Measurements from ENCODE around the gene GRAMD1B. TPM values are rescaled to one million over a fixed set of nuclear protein-coding genes. Genes with fewer than 3 reads are reported as not detected.

The GRAMD1B gene
- total and polyA plus RNA-seq, 2 donors from 2014 or later, result 4.4 to 18.2 TPM

- no peak for DNase-seq
- Histone ChIP-seq H3K9me3 (ENCODE audit: control insufficient read depth in 2 of 3, insufficient read depth in 1 of 3, low read length in 3 of 3) (no peaks in the 10 kb centered on the region), H3K27ac (ENCODE audit: low read depth in 2 of 2, low read length in 2 of 2) (peak overlapping the region in 1 of 2 donors; percentile 69), H3K4me3 (ENCODE audit: low read length in 3 of 3) (no peak overlapping the region), H3K27me3 (ENCODE audit: control insufficient read depth, insufficient read depth, low read length) (no peaks in the 10 kb centered on the region), H3K36me3 (ENCODE audit: control insufficient read depth in 2 of 3, insufficient read depth in 3 of 3, low read length in 3 of 3) (no peaks in the 10 kb centered on the region), H3K9ac (ENCODE audit: low read length in 3 of 3) (no peak overlapping the region), H3K4me1 (ENCODE audit: control insufficient read depth in 2 of 3, insufficient read depth in 2 of 3, low read depth in 1 of 3, low read length in 3 of 3) (peaks cover 3 to 28% (median 8%) of the 10 kb centered on the region in 3 donors)
- no peak for FAIRE-seq
- no peak for TF ChIP-seq CTCF (IDR thresholded peaks at IDR 0.05; ENCODE audit: borderline replicate concordance, extremely low read depth, insufficient read depth)
- intact Hi-C loops (cut with DNase I), result loop anchor here (10.0 kb wide), 1 partner anchor 70 kb away; no protein-coding TSS in a partner anchor
These were observed 44.9 kb downstream of the GRAMD1B start for GRCh38 chr11:123474994-123475393.

GRCh38 chr11:123475469-123475868, 45.4 kb downstream of the GRAMD1B start:
- Histone ChIP-seq H3K9me3 (ENCODE audit: control insufficient read depth in 2 of 3, insufficient read depth in 1 of 3, low read length in 3 of 3) (no peaks in the 10 kb centered on the region), H3K4me1 (ENCODE audit: control insufficient read depth in 2 of 3, insufficient read depth in 2 of 3, low read depth in 1 of 3, low read length in 3 of 3) (peaks cover 3 to 28% (median 8%) of the 10 kb centered on the region in 3 donors), H3K27ac (ENCODE audit: low read depth in 2 of 2, low read length in 2 of 2) (peak overlapping the region; percentile 23 to 69), H3K27me3 (ENCODE audit: control insufficient read depth, insufficient read depth, low read length) (no peaks in the 10 kb centered on the region), H3K36me3 (ENCODE audit: control insufficient read depth in 2 of 3, insufficient read depth in 3 of 3, low read length in 3 of 3) (no peaks in the 10 kb centered on the region), H3K4me3 (ENCODE audit: low read length in 3 of 3) (no peak overlapping the region), H3K9ac (ENCODE audit: low read length in 3 of 3) (no peak overlapping the region)
- peak; percentile 11 for TF ChIP-seq CTCF (IDR thresholded peaks at IDR 0.05; ENCODE audit: borderline replicate concordance, extremely low read depth, insufficient read depth)
- peak in 2 of 5 donors; percentile 70 to 75 for DNase-seq
- FAIRE-seq, result no peak
- intact Hi-C loops (cut with DNase I), result loop anchor here (10.0 kb wide), 1 partner anchor 71 kb away; no protein-coding TSS in a partner anchor

GRCh38 chr11:123477205-123477907, 47.3 kb downstream of the GRAMD1B start:
- Histone ChIP-seq H3K4me3 (ENCODE audit: low read length in 3 of 3) (no peak overlapping the region), H3K36me3 (ENCODE audit: control insufficient read depth in 2 of 3, insufficient read depth in 3 of 3, low read length in 3 of 3) (no peaks in the 10 kb centered on the region), H3K9me3 (ENCODE audit: control insufficient read depth in 2 of 3, insufficient read depth in 1 of 3, low read length in 3 of 3) (no peaks in the 10 kb centered on the region), H3K27me3 (ENCODE audit: control insufficient read depth, insufficient read depth, low read length) (no peaks in the 10 kb centered on the region), H3K27ac (ENCODE audit: low read depth in 2 of 2, low read length in 2 of 2) (no peak overlapping the region), H3K4me1 (ENCODE audit: control insufficient read depth in 2 of 3, insufficient read depth in 2 of 3, low read depth in 1 of 3, low read length in 3 of 3) (peaks cover 3 to 18% (median 8%) of the 10 kb centered on the region in 3 donors), H3K9ac (ENCODE audit: low read length in 3 of 3) (no peak overlapping the region)
- no peak for DNase-seq
- no peak for FAIRE-seq
- intact Hi-C loops (cut with DNase I), result loop anchor here (10.0 kb wide), 1 partner anchor 73 kb away; no protein-coding TSS in a partner anchor
- TF ChIP-seq CTCF (IDR thresholded peaks at IDR 0.05; ENCODE audit: borderline replicate concordance, extremely low read depth, insufficient read depth), result no peak

Data from kidney (tissue), 14 donors.